ENCODE results near the gene GPC6.

DNA sequence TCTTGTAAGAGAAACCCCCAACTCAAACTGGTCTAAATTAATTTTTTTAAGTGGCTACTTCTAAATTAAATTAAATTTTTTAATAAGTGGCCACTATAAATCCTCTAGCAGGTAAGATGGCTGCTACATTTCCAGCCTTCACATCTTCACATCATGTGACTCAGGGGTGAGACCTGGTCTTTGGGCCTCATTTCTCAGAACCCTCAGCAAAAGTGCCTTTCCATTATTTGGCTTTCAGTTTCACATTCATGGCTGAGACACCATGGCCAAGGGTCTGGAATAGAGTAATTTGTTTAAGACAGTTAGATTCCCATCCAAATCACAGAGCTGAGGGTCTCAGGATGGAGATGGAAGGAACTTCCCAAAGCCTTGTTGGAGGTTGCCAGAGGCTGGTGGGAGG, 1205.4 kb downstream of the GPC6 start:
- TF ChIP-seq, protein P1, sequence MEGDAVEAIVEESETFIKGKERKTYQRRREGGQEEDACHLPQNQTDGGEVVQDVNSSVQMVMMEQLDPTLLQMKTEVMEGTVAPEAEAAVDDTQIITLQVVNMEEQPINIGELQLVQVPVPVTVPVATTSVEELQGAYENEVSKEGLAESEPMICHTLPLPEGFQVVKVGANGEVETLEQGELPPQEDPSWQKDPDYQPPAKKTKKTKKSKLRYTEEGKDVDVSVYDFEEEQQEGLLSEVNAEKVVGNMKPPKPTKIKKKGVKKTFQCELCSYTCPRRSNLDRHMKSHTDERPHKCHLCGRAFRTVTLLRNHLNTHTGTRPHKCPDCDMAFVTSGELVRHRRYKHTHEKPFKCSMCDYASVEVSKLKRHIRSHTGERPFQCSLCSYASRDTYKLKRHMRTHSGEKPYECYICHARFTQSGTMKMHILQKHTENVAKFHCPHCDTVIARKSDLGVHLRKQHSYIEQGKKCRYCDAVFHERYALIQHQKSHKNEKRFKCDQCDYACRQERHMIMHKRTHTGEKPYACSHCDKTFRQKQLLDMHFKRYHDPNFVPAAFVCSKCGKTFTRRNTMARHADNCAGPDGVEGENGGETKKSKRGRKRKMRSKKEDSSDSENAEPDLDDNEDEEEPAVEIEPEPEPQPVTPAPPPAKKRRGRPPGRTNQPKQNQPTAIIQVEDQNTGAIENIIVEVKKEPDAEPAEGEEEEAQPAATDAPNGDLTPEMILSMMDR (IDR thresholded peaks at IDR 0.05 in 8 of 11, conservative IDR thresholded peaks at IDR 0.05 in 3 of 11) = no peak
- no peak for TF ChIP-seq POLR2A (IDR thresholded peaks at IDR 0.05)
- TF ChIP-seq POLR2AphosphoS5 (IDR thresholded peaks at IDR 0.05) = no peak
